Body of pancreas (tissue), 4 donors: ENCODE data around the gene ILF3.

ENCODE experiments used
- POLR2A ChIP-seq, 3 donors: fragments of 450-650 bp; IDR thresholded peaks; one replicate each; pipeline ENCODE4 v1.6.1; 2016; ENCODE audit warnings: antibody characterized with exemption in 3 of 3, mild to moderate bottlenecking in 2 of 3
- TF ChIP-seq, protein P1 (sequence below), 7 experiments: fragments of 450-650 bp in 4 of 7; fragments of 200-600 bp in 3 of 7; sonication (generic) in 3 of 7; IDR thresholded peaks; one replicate each; pipeline ENCODE4 v1.5.1; 2016 to 2019; ENCODE audit warnings: antibody characterized with exemption in 7 of 7

DNA sequence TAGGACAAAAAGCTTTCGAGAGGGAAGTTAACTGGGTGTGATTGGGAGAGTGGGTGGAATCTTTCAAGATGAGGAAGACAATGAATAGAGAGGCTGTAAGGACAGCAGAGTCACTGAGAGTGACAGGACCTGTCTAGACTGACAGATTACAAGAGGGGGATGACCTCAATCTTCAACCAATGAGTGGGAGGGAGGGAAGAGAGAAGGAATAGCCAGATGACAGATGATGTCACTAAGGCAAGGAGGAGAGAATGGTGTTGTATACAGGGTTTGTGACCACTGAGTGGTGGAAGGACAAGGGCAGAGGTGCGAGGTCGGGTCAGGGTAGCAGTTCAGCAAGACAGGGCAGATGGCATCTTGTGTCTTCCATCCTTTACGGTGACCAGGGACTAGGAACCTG is 5.8 kb upstream of the ILF3 start:
- TF ChIP-seq, protein P1, sequence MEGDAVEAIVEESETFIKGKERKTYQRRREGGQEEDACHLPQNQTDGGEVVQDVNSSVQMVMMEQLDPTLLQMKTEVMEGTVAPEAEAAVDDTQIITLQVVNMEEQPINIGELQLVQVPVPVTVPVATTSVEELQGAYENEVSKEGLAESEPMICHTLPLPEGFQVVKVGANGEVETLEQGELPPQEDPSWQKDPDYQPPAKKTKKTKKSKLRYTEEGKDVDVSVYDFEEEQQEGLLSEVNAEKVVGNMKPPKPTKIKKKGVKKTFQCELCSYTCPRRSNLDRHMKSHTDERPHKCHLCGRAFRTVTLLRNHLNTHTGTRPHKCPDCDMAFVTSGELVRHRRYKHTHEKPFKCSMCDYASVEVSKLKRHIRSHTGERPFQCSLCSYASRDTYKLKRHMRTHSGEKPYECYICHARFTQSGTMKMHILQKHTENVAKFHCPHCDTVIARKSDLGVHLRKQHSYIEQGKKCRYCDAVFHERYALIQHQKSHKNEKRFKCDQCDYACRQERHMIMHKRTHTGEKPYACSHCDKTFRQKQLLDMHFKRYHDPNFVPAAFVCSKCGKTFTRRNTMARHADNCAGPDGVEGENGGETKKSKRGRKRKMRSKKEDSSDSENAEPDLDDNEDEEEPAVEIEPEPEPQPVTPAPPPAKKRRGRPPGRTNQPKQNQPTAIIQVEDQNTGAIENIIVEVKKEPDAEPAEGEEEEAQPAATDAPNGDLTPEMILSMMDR (IDR thresholded peaks at IDR 0.05), result no peak
- TF ChIP-seq POLR2A (IDR thresholded peaks at IDR 0.05), result no peak
